HCT116 (cell line): ENCODE data around the gene PLD1. TPM values are rescaled to one million over a fixed set of nuclear protein-coding genes. Genes with fewer than 3 reads are reported as not detected.

Source experiments
- ATAC-seq: fragments of 200-7000 bp; cut with Tn5 transposase; 2 replicates; pipeline ENCODE4 v1.9.1; 2020; ENCODE audit warnings: mild to moderate bottlenecking, moderate library complexity
- BruUV-seq: library from RNA; stranded (reverse); fragments of 400-500 nt; replicated peaks from 2 replicates; lab custom pipeline; 2021; lab: Mats Ljungman, UMichigan
- CTCF ChIA-PET: fragments of 300-600 bp; sonication (Branson Sonifier 250); formaldehyde crosslinking; loops from one replicate; lab custom pipeline; 2021; ENCODE audit warnings: antibody characterized with exemption; lab: Charles Lee
- POLR2A ChIA-PET: fragments of 300-600, 350-600 bp; sonication (Branson Sonifier 250); formaldehyde crosslinking; loops from one replicate; lab custom pipeline; 2021; ENCODE audit warnings: antibody characterized with exemption; lab: Charles Lee
- RAD21 ChIA-PET, 2 experiments: fragments of 300-600 bp; sonication (Branson Sonifier 250); formaldehyde crosslinking; loops; one replicate each; lab custom pipeline; 2023; ENCODE audit warnings: low total read pairs in 2 of 2; ENCODE audit not compliant: uncharacterized antibody in 2 of 2, unreplicated experiment in 2 of 2, low non-redundant PET in 1 of 2; lab: Charles Lee
- DNase-seq: peaks from one replicate; pipeline ENCODE4 v3.0.0-alpha.2; 2010; ENCODE audit warnings: low read depth, low spot score
- H2AFZ ChIP-seq: fragments of 200-600 bp; shearing (Covaris generic), sonication (generic); 2 replicates; pipeline ENCODE4 v1.6.1; 2017; ENCODE audit warnings: low read depth, mixed run types, mixed read lengths, antibody characterized with exemption, low read length; ENCODE audit not compliant: poor library complexity, severe bottlenecking
- H3K27ac ChIP-seq: 2 replicates; pipeline ENCODE4 v1.5.1; 2012; ENCODE audit warnings: low read depth, low read length
- H3K27me3 ChIP-seq: fragments of 200-600 bp; sonication (generic); 2 replicates; pipeline ENCODE4 v1.6.1; 2016; ENCODE audit warnings: mixed run types, low read length, mixed read lengths; ENCODE audit not compliant: insufficient read depth
- H3K36me3 ChIP-seq, 2 experiments: fragments of 200-500 bp in 1 of 2; fragments of 200-600 bp in 1 of 2; sonication (Bioruptor generic) in 1 of 2; sonication (generic) in 1 of 2; 2 replicates each; pipeline versions ENCODE4 v1.5.1 to v1.6.1; 2014 to 2016; ENCODE audit warnings: low read length in 2 of 2, inconsistent platforms in 1 of 2, mixed read lengths in 1 of 2, mixed run types in 1 of 2; ENCODE audit not compliant: insufficient read depth in 2 of 2, control insufficient read depth in 1 of 2
- H3K4me1 ChIP-seq, 2 experiments: fragments of 200-600 bp in 1 of 2; sonication (generic) in 1 of 2; 2 replicates each; pipeline versions ENCODE4 v1.5.1 to v1.6.1; 2012 to 2017; ENCODE audit warnings: low read length in 2 of 2, inconsistent platforms in 1 of 2, mild to moderate bottlenecking in 1 of 2, mixed read lengths in 1 of 2, mixed run types in 1 of 2, moderate library complexity in 1 of 2; ENCODE audit not compliant: insufficient read depth in 2 of 2, control insufficient read depth in 1 of 2
- H3K4me2 ChIP-seq: fragments of 200-600 bp; sonication (generic); 2 replicates; pipeline ENCODE4 v1.6.1; 2017; ENCODE audit warnings: mixed run types, low read length, mixed read lengths
- H3K4me3 ChIP-seq, 2 experiments: fragments of 200-600 bp in 1 of 2; sonication (generic) in 1 of 2; replicated peaks in 1 of 2; 2 replicates each; pipeline ENCODE4 v1.5.1; 2011 to 2016; ENCODE audit warnings: low read length in 2 of 2, control low read depth in 1 of 2, low read depth in 1 of 2, mild to moderate bottlenecking in 1 of 2, mixed read lengths in 1 of 2, mixed run types in 1 of 2
- H3K79me2 ChIP-seq: fragments of 200-600 bp; sonication (generic); 2 replicates; pipeline ENCODE4 v1.6.1; 2017; ENCODE audit warnings: mild to moderate bottlenecking, mixed run types, low read length, moderate library complexity, mixed read lengths; ENCODE audit not compliant: insufficient read depth
- H3K9ac ChIP-seq: fragments of 200-600 bp; sonication (generic); 2 replicates; pipeline ENCODE4 v1.6.1; 2016; ENCODE audit warnings: low read length, mixed read lengths
- H3K9me2 ChIP-seq: fragments of 200-600 bp; sonication (generic), shearing (Covaris generic); 2 replicates; pipeline ENCODE4 v1.6.1; 2017; ENCODE audit warnings: mixed run types, mild to moderate bottlenecking, moderate library complexity; ENCODE audit not compliant: insufficient read depth
- H3K9me3 ChIP-seq, 2 experiments: fragments of 200-500 bp in 1 of 2; fragments of 200-600 bp in 1 of 2; sonication (Bioruptor generic) in 1 of 2; sonication (generic) in 1 of 2; 2 replicates each; pipeline ENCODE4 v1.6.1; 2014 to 2017; ENCODE audit warnings: low read length in 2 of 2, mixed read lengths in 2 of 2, inconsistent platforms in 1 of 2, low read depth in 1 of 2, mild to moderate bottlenecking in 1 of 2, mixed run types in 1 of 2, moderate library complexity in 1 of 2; ENCODE audit not compliant: control insufficient read depth in 1 of 2, insufficient read depth in 1 of 2
- H4K20me1 ChIP-seq: fragments of 200-600 bp; sonication (generic), shearing (Covaris generic); 2 replicates; pipeline ENCODE4 v1.6.1; 2017; ENCODE audit warnings: mixed run types, mild to moderate bottlenecking, moderate library complexity; ENCODE audit not compliant: insufficient read depth
- CBX3 ChIP-seq: IDR thresholded peaks from 2 replicates; pipeline ENCODE4 v1.6.1; 2012; ENCODE audit warnings: low read depth
- CEBPB ChIP-seq: IDR thresholded peaks from 2 replicates; pipeline ENCODE4 v1.6.1; 2012; ENCODE audit warnings: low read depth
- EGR1 ChIP-seq: IDR thresholded peaks from 2 replicates; pipeline ENCODE4 v1.6.1; 2012; ENCODE audit warnings: low read depth
- EZH2phosphoT487 ChIP-seq: fragments of 200-600 bp; IDR thresholded peaks from 2 replicates; pipeline ENCODE4 v1.6.1; 2018; ENCODE audit warnings: antibody characterized with exemption, borderline replicate concordance
- FOSL1 ChIP-seq: IDR thresholded peaks from 2 replicates; pipeline ENCODE4 v1.6.1; 2012; ENCODE audit warnings: low read depth
- POLR2A ChIP-seq: IDR thresholded peaks from 2 replicates; pipeline ENCODE4 v1.7.0; 2011; ENCODE audit warnings: borderline replicate concordance; ENCODE audit not compliant: insufficient read depth, insufficient read length; ENCODE audit errors: extremely low read depth
- RAD21 ChIP-seq: IDR thresholded peaks from 2 replicates; pipeline ENCODE4 v1.6.1; 2012; ENCODE audit warnings: low read depth, mild to moderate bottlenecking
- SIN3A ChIP-seq: IDR thresholded peaks from 2 replicates; pipeline ENCODE4 v1.6.1; 2012; ENCODE audit warnings: low read depth
- SP1 ChIP-seq: IDR thresholded peaks from 2 replicates; pipeline ENCODE4 v1.6.1; 2012; ENCODE audit warnings: low read depth
- SRF ChIP-seq: IDR thresholded peaks from 2 replicates; pipeline ENCODE4 v1.6.1; 2012; ENCODE audit warnings: low read depth
- intact Hi-C: fragments of 100-400 bp; cut with micrococcal nuclease; formaldehyde crosslinking; loops from 2 replicates; pipeline ENCODE4 v1.10.0; 2022
- total RNA-seq: library from RNA; stranded (reverse); gene quantifications from one replicate; pipeline ENCODE4 v1.2.1, GENCODE V29; 2021; ENCODE audit not compliant: unreplicated experiment
- TF ChIP-seq, protein P1 (sequence below), 3 experiments: fragments of 200-600 bp in 1 of 3; sonication (generic) in 1 of 3; IDR thresholded peaks in 2 of 3; conservative IDR thresholded peaks in 1 of 3; 2 replicates each; pipeline ENCODE4 v1.5.1; 2012 to 2017; ENCODE audit warnings: low read depth in 2 of 3, low read length in 2 of 3, antibody characterized with exemption in 1 of 3, borderline replicate concordance in 1 of 3, control low read depth in 1 of 3, mild to moderate bottlenecking in 1 of 3, mixed read lengths in 1 of 3, mixed run types in 1 of 3, moderate library complexity in 1 of 3; ENCODE audit not compliant: insufficient read depth in 1 of 3
- TF ChIP-seq, protein P2 (sequence below): IDR thresholded peaks from 2 replicates; pipeline ENCODE4 v1.6.1; 2011; ENCODE audit warnings: mild to moderate bottlenecking, low read length, moderate library complexity; ENCODE audit not compliant: insufficient replicate concordance; ENCODE audit errors: extremely low read depth
- TF ChIP-seq, protein P3 (sequence below): IDR thresholded peaks from 2 replicates; pipeline ENCODE4 v1.6.1; 2012

PLD1 gene
- total RNA-seq, 1 experiment from 2014 or later, result 8.4 TPM

DNA sequence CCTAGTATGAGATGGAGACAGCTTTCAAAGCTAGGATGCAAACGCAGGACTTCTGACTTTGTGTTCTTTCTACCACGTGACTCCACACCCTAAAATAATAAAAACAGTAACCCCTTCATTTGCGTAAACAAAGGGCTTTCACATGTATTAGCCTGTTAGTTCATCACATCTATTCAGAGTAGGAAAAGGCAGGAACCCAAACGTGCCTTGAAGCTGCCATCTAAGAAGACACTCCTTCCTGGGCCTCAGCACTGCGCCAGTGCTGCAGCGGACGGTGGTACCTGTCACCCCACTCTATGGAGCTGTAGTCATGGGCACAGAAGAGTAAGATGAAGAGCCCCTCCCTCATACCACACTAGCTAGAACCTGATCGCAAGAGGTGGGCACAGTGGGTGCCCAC is 34.3 kb downstream of the PLD1 start:
- intact Hi-C loops, result loop anchor here (10.0 kb wide), 2 partner anchors 591 to 731 kb away; no protein-coding TSS in a partner anchor
- BruUV-seq, result no TSS peak
- H3K36me3 ChIP-seq, result no peaks in the 10 kb centered on the region
- no peak overlapping the region for H2AFZ ChIP-seq
- ChIA-PET POLR2A (no interaction called here), CTCF (interaction anchor here (1.4 kb wide), 1 partner anchor 685 kb away, joined by 3 read pairs; no protein-coding TSS in a partner anchor), RAD21 (no interaction called here)
- H4K20me1 ChIP-seq, result no peaks in the 10 kb centered on the region
- DNase-seq (no peak), ATAC-seq (no peak)
- H3K4me1 ChIP-seq, result 0 out of 4 replicates have a peak, but pooled peaks cover 0 to 5% of the 10 kb centered on the region in 2 experiments
- H3K27me3 ChIP-seq, result no peaks in the 10 kb centered on the region
- H3K4me2 ChIP-seq, result no peak overlapping the region
- no peak overlapping the region for H3K4me3 ChIP-seq
- no peaks in the 10 kb centered on the region for H3K9me2 ChIP-seq
- TF ChIP-seq SRF (no peak), CBX3 (no peak), SP1 (no peak), EZH2phosphoT487 (no peak), POLR2A (no peak), SIN3A (no peak), CEBPB (no peak), EGR1 (no peak), RAD21 (no peak), FOSL1 (no peak)
- TF ChIP-seq, protein P1, sequence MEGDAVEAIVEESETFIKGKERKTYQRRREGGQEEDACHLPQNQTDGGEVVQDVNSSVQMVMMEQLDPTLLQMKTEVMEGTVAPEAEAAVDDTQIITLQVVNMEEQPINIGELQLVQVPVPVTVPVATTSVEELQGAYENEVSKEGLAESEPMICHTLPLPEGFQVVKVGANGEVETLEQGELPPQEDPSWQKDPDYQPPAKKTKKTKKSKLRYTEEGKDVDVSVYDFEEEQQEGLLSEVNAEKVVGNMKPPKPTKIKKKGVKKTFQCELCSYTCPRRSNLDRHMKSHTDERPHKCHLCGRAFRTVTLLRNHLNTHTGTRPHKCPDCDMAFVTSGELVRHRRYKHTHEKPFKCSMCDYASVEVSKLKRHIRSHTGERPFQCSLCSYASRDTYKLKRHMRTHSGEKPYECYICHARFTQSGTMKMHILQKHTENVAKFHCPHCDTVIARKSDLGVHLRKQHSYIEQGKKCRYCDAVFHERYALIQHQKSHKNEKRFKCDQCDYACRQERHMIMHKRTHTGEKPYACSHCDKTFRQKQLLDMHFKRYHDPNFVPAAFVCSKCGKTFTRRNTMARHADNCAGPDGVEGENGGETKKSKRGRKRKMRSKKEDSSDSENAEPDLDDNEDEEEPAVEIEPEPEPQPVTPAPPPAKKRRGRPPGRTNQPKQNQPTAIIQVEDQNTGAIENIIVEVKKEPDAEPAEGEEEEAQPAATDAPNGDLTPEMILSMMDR (IDR thresholded peaks at IDR 0.05 in 2 of 3, conservative IDR thresholded peaks at IDR 0.05 in 1 of 3; ENCODE audit: borderline replicate concordance in 1 of 3, insufficient read depth in 1 of 3, low read depth in 2 of 3, low read length in 2 of 3), result no peak
- TF ChIP-seq, protein P2, sequence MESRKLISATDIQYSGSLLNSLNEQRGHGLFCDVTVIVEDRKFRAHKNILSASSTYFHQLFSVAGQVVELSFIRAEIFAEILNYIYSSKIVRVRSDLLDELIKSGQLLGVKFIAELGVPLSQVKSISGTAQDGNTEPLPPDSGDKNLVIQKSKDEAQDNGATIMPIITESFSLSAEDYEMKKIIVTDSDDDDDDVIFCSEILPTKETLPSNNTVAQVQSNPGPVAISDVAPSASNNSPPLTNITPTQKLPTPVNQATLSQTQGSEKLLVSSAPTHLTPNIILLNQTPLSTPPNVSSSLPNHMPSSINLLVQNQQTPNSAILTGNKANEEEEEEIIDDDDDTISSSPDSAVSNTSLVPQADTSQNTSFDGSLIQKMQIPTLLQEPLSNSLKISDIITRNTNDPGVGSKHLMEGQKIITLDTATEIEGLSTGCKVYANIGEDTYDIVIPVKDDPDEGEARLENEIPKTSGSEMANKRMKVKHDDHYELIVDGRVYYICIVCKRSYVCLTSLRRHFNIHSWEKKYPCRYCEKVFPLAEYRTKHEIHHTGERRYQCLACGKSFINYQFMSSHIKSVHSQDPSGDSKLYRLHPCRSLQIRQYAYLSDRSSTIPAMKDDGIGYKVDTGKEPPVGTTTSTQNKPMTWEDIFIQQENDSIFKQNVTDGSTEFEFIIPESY, result no peak
- TF ChIP-seq, protein P3, sequence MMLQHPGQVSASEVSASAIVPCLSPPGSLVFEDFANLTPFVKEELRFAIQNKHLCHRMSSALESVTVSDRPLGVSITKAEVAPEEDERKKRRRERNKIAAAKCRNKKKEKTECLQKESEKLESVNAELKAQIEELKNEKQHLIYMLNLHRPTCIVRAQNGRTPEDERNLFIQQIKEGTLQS, result no peak
- no peaks in the 10 kb centered on the region for H3K79me2 ChIP-seq
- H3K9ac ChIP-seq, result no peak overlapping the region
- H3K27ac ChIP-seq, result no peak overlapping the region
- H3K9me3 ChIP-seq, result no peaks in the 10 kb centered on the region
